ENCODE results near the gene GOSR2. TPM values are rescaled to one million over a fixed set of nuclear protein-coding genes. Genes with fewer than 3 reads are reported as not detected.

Gene GOSR2
- polyA plus RNA-seq, 1 donor from 2014 or later: 41.4 TPM

DNA sequence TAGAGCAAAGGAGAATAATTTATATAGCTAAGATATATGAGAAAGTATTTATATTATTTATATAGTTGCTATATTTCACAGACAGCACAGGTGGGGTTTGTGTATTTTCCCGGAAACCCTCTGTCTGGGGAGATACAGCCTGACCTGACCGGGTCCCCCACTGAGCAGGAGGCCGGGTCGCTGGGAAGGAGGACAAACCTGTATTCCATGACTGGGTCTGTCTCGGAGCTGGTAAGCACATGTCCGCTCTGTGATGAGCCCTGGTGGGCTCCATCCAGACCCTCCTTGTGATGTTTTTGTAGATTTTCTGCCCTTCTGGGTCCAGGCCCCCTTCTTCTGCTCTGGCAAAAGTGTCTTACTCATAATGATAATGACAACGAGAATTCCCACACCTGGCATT lies 43.9 kb upstream of the GOSR2 start:
- no peaks in the 10 kb centered on the region for H3K27me3 ChIP-seq (ENCODE audit: insufficient read depth, low read depth, low read length)
- no peaks in the 10 kb centered on the region for H3K9me3 ChIP-seq (ENCODE audit: low read length)
- H3K9me2 ChIP-seq (ENCODE audit: insufficient read depth, low read length): no peaks in the 10 kb centered on the region
- no peaks in the 10 kb centered on the region for H4K20me1 ChIP-seq (ENCODE audit: insufficient read depth)
- H3K4me2 ChIP-seq (ENCODE audit: low read length): no peak overlapping the region
- H3F3A ChIP-seq (ENCODE audit: insufficient read depth, low read length, poor library complexity, severe bottlenecking): no peaks in the 10 kb centered on the region
- H3K36me3 ChIP-seq (ENCODE audit: insufficient read depth, low read length): no peaks in the 10 kb centered on the region
- H3K9ac ChIP-seq (ENCODE audit: low read length): no peak overlapping the region
- no peak overlapping the region for H3K4me3 ChIP-seq (ENCODE audit: low read length)
- no peak overlapping the region for H3K27ac ChIP-seq (ENCODE audit: low read length)
- H2AFZ ChIP-seq (ENCODE audit: low read depth, low read length): no peak overlapping the region
- no peaks in the 10 kb centered on the region for H3K79me2 ChIP-seq (replicated peaks; ENCODE audit: insufficient read depth, low read length)
- no peak for TF ChIP-seq SMC3 (conservative IDR thresholded peaks at IDR 0.05; ENCODE audit: poor library complexity)
- TF ChIP-seq, protein P1, sequence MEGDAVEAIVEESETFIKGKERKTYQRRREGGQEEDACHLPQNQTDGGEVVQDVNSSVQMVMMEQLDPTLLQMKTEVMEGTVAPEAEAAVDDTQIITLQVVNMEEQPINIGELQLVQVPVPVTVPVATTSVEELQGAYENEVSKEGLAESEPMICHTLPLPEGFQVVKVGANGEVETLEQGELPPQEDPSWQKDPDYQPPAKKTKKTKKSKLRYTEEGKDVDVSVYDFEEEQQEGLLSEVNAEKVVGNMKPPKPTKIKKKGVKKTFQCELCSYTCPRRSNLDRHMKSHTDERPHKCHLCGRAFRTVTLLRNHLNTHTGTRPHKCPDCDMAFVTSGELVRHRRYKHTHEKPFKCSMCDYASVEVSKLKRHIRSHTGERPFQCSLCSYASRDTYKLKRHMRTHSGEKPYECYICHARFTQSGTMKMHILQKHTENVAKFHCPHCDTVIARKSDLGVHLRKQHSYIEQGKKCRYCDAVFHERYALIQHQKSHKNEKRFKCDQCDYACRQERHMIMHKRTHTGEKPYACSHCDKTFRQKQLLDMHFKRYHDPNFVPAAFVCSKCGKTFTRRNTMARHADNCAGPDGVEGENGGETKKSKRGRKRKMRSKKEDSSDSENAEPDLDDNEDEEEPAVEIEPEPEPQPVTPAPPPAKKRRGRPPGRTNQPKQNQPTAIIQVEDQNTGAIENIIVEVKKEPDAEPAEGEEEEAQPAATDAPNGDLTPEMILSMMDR (IDR thresholded peaks at IDR 0.05; ENCODE audit: poor library complexity, severe bottlenecking): no peak
- TF ChIP-seq, protein P2, sequence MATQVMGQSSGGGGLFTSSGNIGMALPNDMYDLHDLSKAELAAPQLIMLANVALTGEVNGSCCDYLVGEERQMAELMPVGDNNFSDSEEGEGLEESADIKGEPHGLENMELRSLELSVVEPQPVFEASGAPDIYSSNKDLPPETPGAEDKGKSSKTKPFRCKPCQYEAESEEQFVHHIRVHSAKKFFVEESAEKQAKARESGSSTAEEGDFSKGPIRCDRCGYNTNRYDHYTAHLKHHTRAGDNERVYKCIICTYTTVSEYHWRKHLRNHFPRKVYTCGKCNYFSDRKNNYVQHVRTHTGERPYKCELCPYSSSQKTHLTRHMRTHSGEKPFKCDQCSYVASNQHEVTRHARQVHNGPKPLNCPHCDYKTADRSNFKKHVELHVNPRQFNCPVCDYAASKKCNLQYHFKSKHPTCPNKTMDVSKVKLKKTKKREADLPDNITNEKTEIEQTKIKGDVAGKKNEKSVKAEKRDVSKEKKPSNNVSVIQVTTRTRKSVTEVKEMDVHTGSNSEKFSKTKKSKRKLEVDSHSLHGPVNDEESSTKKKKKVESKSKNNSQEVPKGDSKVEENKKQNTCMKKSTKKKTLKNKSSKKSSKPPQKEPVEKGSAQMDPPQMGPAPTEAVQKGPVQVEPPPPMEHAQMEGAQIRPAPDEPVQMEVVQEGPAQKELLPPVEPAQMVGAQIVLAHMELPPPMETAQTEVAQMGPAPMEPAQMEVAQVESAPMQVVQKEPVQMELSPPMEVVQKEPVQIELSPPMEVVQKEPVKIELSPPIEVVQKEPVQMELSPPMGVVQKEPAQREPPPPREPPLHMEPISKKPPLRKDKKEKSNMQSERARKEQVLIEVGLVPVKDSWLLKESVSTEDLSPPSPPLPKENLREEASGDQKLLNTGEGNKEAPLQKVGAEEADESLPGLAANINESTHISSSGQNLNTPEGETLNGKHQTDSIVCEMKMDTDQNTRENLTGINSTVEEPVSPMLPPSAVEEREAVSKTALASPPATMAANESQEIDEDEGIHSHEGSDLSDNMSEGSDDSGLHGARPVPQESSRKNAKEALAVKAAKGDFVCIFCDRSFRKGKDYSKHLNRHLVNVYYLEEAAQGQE (IDR thresholded peaks at IDR 0.05; ENCODE audit: borderline replicate concordance): no peak
- no peak for TF ChIP-seq MXI1 (conservative IDR thresholded peaks at IDR 0.05; ENCODE audit: poor library complexity, severe bottlenecking)
- TF ChIP-seq EZH2 (IDR thresholded peaks at IDR 0.05; ENCODE audit: borderline replicate concordance, insufficient read depth, low read length, poor library complexity, severe bottlenecking): no peak
- no peak for TF ChIP-seq POLR2AphosphoS5 (IDR thresholded peaks at IDR 0.05)
- TF ChIP-seq TAF1 (IDR thresholded peaks at IDR 0.05; ENCODE audit: low read depth): no peak
- TF ChIP-seq EP300 (conservative IDR thresholded peaks at IDR 0.05; ENCODE audit: poor library complexity, severe bottlenecking): no peak
- TF ChIP-seq RAD21 (conservative IDR thresholded peaks at IDR 0.05): no peak

DNA sequence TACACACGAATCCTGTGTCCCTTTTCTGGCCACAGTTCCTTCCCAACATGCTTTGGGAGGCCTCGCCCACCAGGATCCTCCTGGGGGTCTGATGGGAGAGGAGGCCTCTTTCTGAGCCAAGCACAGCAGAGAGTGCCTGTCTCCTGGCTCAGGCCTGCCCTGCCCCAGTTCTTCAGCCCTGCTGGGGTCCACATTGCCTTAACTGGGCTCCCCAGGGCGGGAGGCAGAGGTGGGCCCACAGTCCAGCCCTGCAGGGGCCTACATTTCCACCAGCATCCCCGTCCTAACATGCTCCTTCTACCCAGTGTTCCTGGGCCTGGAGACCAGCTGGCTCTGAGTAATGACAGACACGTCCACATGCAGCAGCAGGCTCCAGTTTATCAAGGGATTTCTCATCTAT lies 41.9 kb upstream of the GOSR2 start:
- H3K9ac ChIP-seq (ENCODE audit: low read length): no peak overlapping the region
- H3K4me2 ChIP-seq (ENCODE audit: low read length): no peak overlapping the region
- H4K20me1 ChIP-seq (ENCODE audit: insufficient read depth): no peaks in the 10 kb centered on the region
- no peak overlapping the region for H3K27ac ChIP-seq (ENCODE audit: low read length)
- TF ChIP-seq SMC3 (conservative IDR thresholded peaks at IDR 0.05; ENCODE audit: poor library complexity) (no peak), MXI1 (conservative IDR thresholded peaks at IDR 0.05; ENCODE audit: poor library complexity, severe bottlenecking) (no peak), RAD21 (conservative IDR thresholded peaks at IDR 0.05) (no peak), EZH2 (IDR thresholded peaks at IDR 0.05; ENCODE audit: borderline replicate concordance, insufficient read depth, low read length, poor library complexity, severe bottlenecking) (no peak), POLR2AphosphoS5 (IDR thresholded peaks at IDR 0.05) (no peak), EP300 (conservative IDR thresholded peaks at IDR 0.05; ENCODE audit: poor library complexity, severe bottlenecking) (no peak), TAF1 (IDR thresholded peaks at IDR 0.05; ENCODE audit: low read depth) (no peak)
- TF ChIP-seq, protein P1 (IDR thresholded peaks at IDR 0.05; ENCODE audit: poor library complexity, severe bottlenecking): no peak
- TF ChIP-seq, protein P2 (IDR thresholded peaks at IDR 0.05; ENCODE audit: borderline replicate concordance): no peak
- H3K9me3 ChIP-seq (ENCODE audit: low read length): no peaks in the 10 kb centered on the region
- H3K4me3 ChIP-seq (ENCODE audit: low read length): no peak overlapping the region
- H3K79me2 ChIP-seq (replicated peaks; ENCODE audit: insufficient read depth, low read length): no peaks in the 10 kb centered on the region
- no peaks in the 10 kb centered on the region for H3K36me3 ChIP-seq (ENCODE audit: insufficient read depth, low read length)
- H3K9me2 ChIP-seq (ENCODE audit: insufficient read depth, low read length): no peaks in the 10 kb centered on the region
- no peak overlapping the region for H2AFZ ChIP-seq (ENCODE audit: low read depth, low read length)
- no peaks in the 10 kb centered on the region for H3F3A ChIP-seq (ENCODE audit: insufficient read depth, low read length, poor library complexity, severe bottlenecking)
- no peaks in the 10 kb centered on the region for H3K27me3 ChIP-seq (ENCODE audit: insufficient read depth, low read depth, low read length)

Data from neural cell (in vitro differentiated cells).